Naive thymus-derived CD4-positive, alpha-beta T cell (primary cell): Measurements from ENCODE around the gene PLEKHA7. TPM values are rescaled to one million over a fixed set of nuclear protein-coding genes. Genes with fewer than 3 reads are reported as not detected.
A peak's percentile ranks its signal among the peaks of the same experiment; 100 is the strongest.

ENCODE experiments used
- ATAC-seq: fragments of 150-1000 bp; cut with Tn5 transposase; 2 replicates; pipeline ENCODE4 v1.10.0; 2021; ENCODE audit warnings: mild to moderate bottlenecking, moderate library complexity
- CTCF ChIA-PET: fragments of 350-600 bp; sonication (Branson Sonifier 250); formaldehyde crosslinking; loops from one replicate; lab custom pipeline; 2021; ENCODE audit warnings: antibody characterized with exemption; lab: Charles Lee
- POLR2A ChIA-PET: fragments of 350-600 bp; sonication (Branson Sonifier 250); formaldehyde crosslinking; loops from one replicate; lab custom pipeline; 2021; ENCODE audit warnings: antibody characterized with exemption, inconsistent platforms; lab: Charles Lee
- DNase-seq, 9 donors: peaks; one replicate each; pipeline versions ENCODE4 v3.0.0 to v3.0.0-alpha.2; 2020 to 2022; ENCODE audit warnings: mixed read lengths in 1 of 9
- H3K27ac ChIP-seq: one replicate; pipeline ENCODE4 v1.7.0; 2013; ENCODE audit warnings: mild to moderate bottlenecking, low read depth, low read length, moderate library complexity
- H3K27me3 ChIP-seq, 2 donors: one replicate each; pipeline ENCODE4 v1.7.0; 2013; ENCODE audit warnings: low read length in 2 of 2, mild to moderate bottlenecking in 2 of 2, moderate library complexity in 2 of 2; ENCODE audit not compliant: control insufficient read depth in 2 of 2, insufficient read depth in 2 of 2
- H3K36me3 ChIP-seq, 3 experiments: 1 replicate in 2 of 3; 2 replicates in 1 of 3; pipeline ENCODE4 v1.7.0; 2013; ENCODE audit warnings: low read length in 3 of 3, mild to moderate bottlenecking in 3 of 3, moderate library complexity in 1 of 3; ENCODE audit not compliant: insufficient read depth in 3 of 3, control insufficient read depth in 2 of 3
- H3K4me1 ChIP-seq, 2 donors: one replicate each; pipeline ENCODE4 v1.7.0; 2013; ENCODE audit warnings: low read length in 2 of 2, mild to moderate bottlenecking in 2 of 2, moderate library complexity in 1 of 2; ENCODE audit not compliant: control insufficient read depth in 2 of 2, insufficient read depth in 2 of 2
- H3K4me3 ChIP-seq: 2 replicates; pipeline ENCODE4 v1.7.0; 2013; ENCODE audit warnings: mild to moderate bottlenecking, low read length
- H3K9me3 ChIP-seq, 3 experiments: 1 replicate in 2 of 3; 2 replicates in 1 of 3; pipeline ENCODE4 v1.7.0; 2013; ENCODE audit warnings: low read length in 3 of 3; ENCODE audit not compliant: control insufficient read depth in 2 of 3
- H3K27ac Mint-ChIP-seq, 9 donors: one replicate each; pipeline ENCODE4 v1.8.0; 2020 to 2022; ENCODE audit warnings: mixed read lengths in 9 of 9, mild to moderate bottlenecking in 8 of 9, moderate library complexity in 5 of 9, inconsistent platforms in 2 of 9
- H3K27me3 Mint-ChIP-seq, 5 donors: one replicate each; pipeline ENCODE4 v1.8.0; 2021 to 2022; ENCODE audit warnings: mixed read lengths in 5 of 5, mild to moderate bottlenecking in 1 of 5
- H3K36me3 Mint-ChIP-seq, 5 donors: one replicate each; pipeline ENCODE4 v1.8.0; 2020 to 2022; ENCODE audit warnings: mixed read lengths in 5 of 5, mild to moderate bottlenecking in 3 of 5, inconsistent platforms in 1 of 5
- H3K4me1 Mint-ChIP-seq, 7 donors: one replicate each; pipeline ENCODE4 v1.8.0; 2020 to 2022; ENCODE audit warnings: mixed read lengths in 7 of 7, mild to moderate bottlenecking in 3 of 7, inconsistent platforms in 1 of 7
- H3K4me3 Mint-ChIP-seq, 10 donors: one replicate each; pipeline ENCODE4 v1.8.0; 2020 to 2022; ENCODE audit warnings: mild to moderate bottlenecking in 10 of 10, mixed read lengths in 10 of 10, moderate library complexity in 6 of 10, inconsistent platforms in 2 of 10
- H3K9me3 Mint-ChIP-seq, 11 donors: one replicate each; pipeline ENCODE4 v1.8.0; 2020 to 2022; ENCODE audit warnings: mixed read lengths in 11 of 11, mild to moderate bottlenecking in 4 of 11, inconsistent platforms in 1 of 11, moderate library complexity in 1 of 11
- intact Hi-C, 2 donors: fragments of 100-400 bp; cut with micrococcal nuclease; formaldehyde crosslinking; loops; one replicate each; pipeline ENCODE4 v1.15.1; 2023
- polyA plus RNA-seq, 2 donors: library from polyadenylated mRNA; unstranded; fragments of 300-500 nt; fragmentation: Illumina TruSeq; gene quantifications; one replicate each; pipeline ENCODE4 v1.2.3, GENCODE V29; 2021
- total RNA-seq, 6 experiments: library from RNA in 5 of 6; stranded (reverse) in 5 of 6; gene quantifications; 1 replicate in 5 of 6; 2 replicates in 1 of 6; pipeline ENCODE4 v1.2.3 and lab custom pipeline; 2021 to 2026

The PLEKHA7 gene
- total and polyA plus RNA-seq, 7 experiments from 2014 or later = 0.84 to 4.8 (median 2.4) TPM

- H3K36me3 Mint-ChIP-seq = no peaks in the 10 kb centered on the region
- no peak overlapping the region for H3K4me3 ChIP-seq
- DNase-seq = no peak
- no peaks in the 10 kb centered on the region for H3K27me3 ChIP-seq
- H3K27ac ChIP-seq = no peak overlapping the region
- H3K27ac Mint-ChIP-seq = no peak overlapping the region
- ATAC-seq = no peak
- intact Hi-C loops = no loop called here
- POLR2A ChIA-PET = no interaction called here
- H3K9me3 Mint-ChIP-seq = no peaks in the 10 kb centered on the region
- no peak overlapping the region for H3K4me3 Mint-ChIP-seq
- no peaks in the 10 kb centered on the region for H3K27me3 Mint-ChIP-seq
- H3K36me3 ChIP-seq = no peaks in the 10 kb centered on the region
- H3K4me1 Mint-ChIP-seq = peaks cover 0 to 9% (median 1%) of the 10 kb centered on the region in 7 donors
- no peaks in the 10 kb centered on the region for H3K9me3 ChIP-seq
- CTCF ChIA-PET = no interaction called here
- no peaks in the 10 kb centered on the region for H3K4me1 ChIP-seq
Measured at GRCh38 chr11:16992846-16993245, 21.4 kb downstream of the PLEKHA7 start.

- Mint-ChIP-seq H3K9me3 (peaks cover 0 to 9% (median 0%) of the 10 kb centered on the region in 11 donors), H3K36me3 (peaks cover 0 to 7% (median 0%) of the 10 kb centered on the region in 5 donors), H3K4me3 (no peak overlapping the region), H3K27me3 (no peaks in the 10 kb centered on the region), H3K4me1 (peaks cover 11 to 33% (median 24%) of the 10 kb centered on the region in 7 donors), H3K27ac (no peak overlapping the region)
- no peak overlapping the region for H3K27ac ChIP-seq
- H3K36me3 ChIP-seq = no peaks in the 10 kb centered on the region
- H3K27me3 ChIP-seq = no peaks in the 10 kb centered on the region
- ChIA-PET CTCF (no interaction called here), POLR2A (no interaction called here)
- H3K4me3 ChIP-seq = no peak overlapping the region
- DNase-seq = no peak
- no peak for ATAC-seq
- intact Hi-C loops = no loop called here
- peaks cover 9 to 15% of the 10 kb centered on the region in 2 donors for H3K4me1 ChIP-seq
- H3K9me3 ChIP-seq = no peaks in the 10 kb centered on the region
Measured at GRCh38 chr11:16989554-16989953, 24.7 kb downstream of the PLEKHA7 start.

- H3K4me1 ChIP-seq = peaks cover 9 to 15% of the 10 kb centered on the region in 2 donors
- Mint-ChIP-seq H3K4me3 (peak overlapping the region in 4 of 10 donors; percentile 7 to 22 (median 17)), H3K36me3 (peaks cover 0 to 7% (median 0%) of the 10 kb centered on the region in 5 donors), H3K27ac (peak overlapping the region in 8 of 9 donors; percentile 3 to 66 (median 59)), H3K27me3 (no peaks in the 10 kb centered on the region), H3K9me3 (peaks cover 0 to 9% (median 0%) of the 10 kb centered on the region in 11 donors), H3K4me1 (peaks cover 12 to 33% (median 24%) of the 10 kb centered on the region in 7 donors)
- ChIA-PET POLR2A (no interaction called here), CTCF (no interaction called here)
- no peaks in the 10 kb centered on the region for H3K9me3 ChIP-seq
- no peaks in the 10 kb centered on the region for H3K27me3 ChIP-seq
- no peak overlapping the region for H3K27ac ChIP-seq
- no peak for ATAC-seq
- no peak for DNase-seq
- H3K36me3 ChIP-seq = no peaks in the 10 kb centered on the region
- H3K4me3 ChIP-seq = no peak overlapping the region
- intact Hi-C loops = no loop called here
Measured at GRCh38 chr11:16987205-16987568, 27.0 kb downstream of the PLEKHA7 start.

DNA sequence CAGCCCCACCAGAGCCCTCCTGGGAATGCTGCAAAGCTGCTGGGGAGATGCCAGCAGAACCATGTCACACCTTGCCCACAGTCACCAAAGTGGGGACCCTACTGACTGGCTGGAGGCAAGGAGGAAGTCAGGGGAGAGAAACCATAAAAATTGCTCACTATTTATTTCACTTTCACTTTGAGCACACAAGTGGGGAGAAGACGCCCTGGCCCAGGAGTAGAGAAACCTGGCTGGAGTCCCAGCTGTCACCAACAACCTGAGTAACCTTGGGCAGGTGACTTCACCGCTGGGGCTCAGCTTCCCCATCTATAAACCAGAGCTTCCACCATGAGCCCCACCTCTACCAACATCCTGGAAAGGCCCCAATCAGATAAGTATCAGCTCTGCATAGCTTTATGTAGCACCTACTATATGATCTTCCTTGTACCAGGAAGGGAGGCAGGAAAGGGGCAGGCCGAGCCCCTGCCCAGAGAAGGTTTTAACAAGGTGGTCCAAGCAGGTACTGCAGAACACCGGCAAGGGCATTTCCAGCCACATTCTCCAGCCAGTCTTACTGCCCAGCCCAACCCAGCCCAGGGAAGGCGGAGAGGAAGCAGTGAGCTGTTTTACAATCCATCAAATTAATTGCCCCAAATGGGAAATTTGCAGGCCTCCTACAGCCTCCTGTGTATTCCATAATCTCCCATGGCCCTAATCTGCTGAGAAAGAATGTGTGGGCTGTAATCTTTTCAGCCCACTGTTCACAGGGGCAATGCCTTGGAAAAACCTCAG, 27.6 kb downstream of the PLEKHA7 start:
- peaks cover 0 to 9% (median 0%) of the 10 kb centered on the region in 11 donors for H3K9me3 Mint-ChIP-seq
- Histone ChIP-seq H3K36me3 (no peaks in the 10 kb centered on the region), H3K27me3 (no peaks in the 10 kb centered on the region), H3K4me1 (peaks cover 9 to 15% of the 10 kb centered on the region in 2 donors), H3K9me3 (no peaks in the 10 kb centered on the region), H3K27ac (no peak overlapping the region), H3K4me3 (peak overlapping the region; percentile 27)
- DNase-seq (peak in 7 of 9 donors; percentile 6 to 42 (median 24)), ATAC-seq (peak; percentile 76)
- intact Hi-C loops = loop anchor here in 1 of 2 donors (1.0 kb wide), 2 partner anchors 91 to 248 kb away; partner anchors contain the start of genes C11orf58 and RPS13
- H3K4me3 Mint-ChIP-seq = peak overlapping the region in 9 of 10 donors; percentile 9 to 63 (median 56)
- H3K4me1 Mint-ChIP-seq = peaks cover 12 to 33% (median 24%) of the 10 kb centered on the region in 7 donors
- POLR2A ChIA-PET = no interaction called here
- peak overlapping the region; percentile 56 to 86 (median 71) for H3K27ac Mint-ChIP-seq
- CTCF ChIA-PET = no interaction called here
- no peaks in the 10 kb centered on the region for H3K27me3 Mint-ChIP-seq
- peaks cover 0 to 7% (median 0%) of the 10 kb centered on the region in 5 donors for H3K36me3 Mint-ChIP-seq

DNA sequence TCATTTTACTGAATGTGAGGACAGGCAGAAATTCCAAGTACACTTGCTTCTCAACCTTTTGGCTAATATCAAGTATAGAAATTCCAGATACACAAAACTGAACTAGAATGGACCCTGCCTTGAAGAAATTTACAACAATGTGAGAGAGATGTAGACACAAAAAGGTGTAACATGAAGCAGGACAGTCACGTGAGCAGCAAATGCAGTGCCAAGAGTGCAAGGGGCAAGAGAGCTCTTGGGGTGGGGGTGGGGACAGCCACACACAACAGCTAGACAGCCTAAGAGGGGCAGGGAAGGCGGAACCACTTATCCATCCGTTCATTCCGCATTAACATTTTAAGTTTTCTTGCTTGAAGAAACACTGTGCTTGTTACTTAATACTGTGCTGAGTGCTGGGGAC, 28.9 kb downstream of the PLEKHA7 start:
- DNase-seq (no peak), ATAC-seq (no peak)
- intact Hi-C loops = no loop called here
- no peaks in the 10 kb centered on the region for H3K36me3 ChIP-seq
- no peak overlapping the region for H3K27ac ChIP-seq
- peak overlapping the region in 2 of 10 donors; percentile 38 to 63 for H3K4me3 Mint-ChIP-seq
- ChIA-PET POLR2A (no interaction called here), CTCF (no interaction called here)
- peaks cover 12 to 33% (median 24%) of the 10 kb centered on the region in 7 donors for H3K4me1 Mint-ChIP-seq
- no peaks in the 10 kb centered on the region for H3K27me3 Mint-ChIP-seq
- peaks cover 0 to 7% (median 0%) of the 10 kb centered on the region in 5 donors for H3K36me3 Mint-ChIP-seq
- H3K9me3 ChIP-seq = no peaks in the 10 kb centered on the region
- peaks cover 0 to 9% (median 0%) of the 10 kb centered on the region in 11 donors for H3K9me3 Mint-ChIP-seq
- peaks cover 9 to 15% of the 10 kb centered on the region in 2 donors for H3K4me1 ChIP-seq
- no peaks in the 10 kb centered on the region for H3K27me3 ChIP-seq
- H3K4me3 ChIP-seq = no peak overlapping the region
- peak overlapping the region in 6 of 9 donors; percentile 26 to 86 (median 64) for H3K27ac Mint-ChIP-seq

DNA sequence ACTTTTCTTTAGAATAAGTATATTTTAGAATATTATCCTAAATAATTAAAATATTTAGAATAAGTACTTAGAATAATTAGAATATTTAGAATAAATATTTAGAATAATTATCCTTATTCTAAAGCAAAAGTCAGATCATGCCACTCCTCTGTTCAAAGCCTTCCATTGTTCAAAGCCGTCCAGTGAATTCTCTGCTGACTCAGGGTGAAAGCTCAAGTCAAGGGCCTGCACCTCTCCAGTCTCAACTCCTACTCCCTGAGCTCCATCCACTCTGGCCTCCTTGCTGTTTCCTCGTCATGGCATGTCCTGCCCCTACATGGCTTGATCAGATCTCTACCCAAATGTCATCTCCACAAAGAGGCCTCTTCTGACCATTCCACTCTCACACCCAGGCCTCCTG, 30.0 kb downstream of the PLEKHA7 start:
- Histone ChIP-seq H3K27me3 (no peaks in the 10 kb centered on the region), H3K27ac (no peak overlapping the region), H3K9me3 (no peaks in the 10 kb centered on the region), H3K4me1 (peaks cover 9 to 15% of the 10 kb centered on the region in 2 donors), H3K4me3 (no peak overlapping the region), H3K36me3 (no peaks in the 10 kb centered on the region)
- Mint-ChIP-seq H3K4me1 (peaks cover 12 to 31% (median 24%) of the 10 kb centered on the region in 7 donors), H3K9me3 (peaks cover 0 to 9% (median 0%) of the 10 kb centered on the region in 11 donors), H3K36me3 (peaks cover 0 to 7% (median 0%) of the 10 kb centered on the region in 5 donors), H3K4me3 (no peak overlapping the region), H3K27ac (no peak overlapping the region), H3K27me3 (peaks cover 0 to 4% (median 0%) of the 10 kb centered on the region in 5 donors)
- DNase-seq (no peak), ATAC-seq (no peak)
- CTCF ChIA-PET = no interaction called here
- POLR2A ChIA-PET = no interaction called here
- intact Hi-C loops = no loop called here
